Smooth muscle cell (in vitro differentiated cells): ENCODE data around the gene DMRTB1. TPM values are rescaled to one million over a fixed set of nuclear protein-coding genes. Genes with fewer than 3 reads are reported as not detected.

ENCODE experiments used
- DNase-seq: peaks from one replicate; lab custom pipeline; 2025; ENCODE audit not compliant: unreplicated experiment; lab: John Stamatoyannopoulos, UW
- H2AFZ ChIP-seq: fragments of 200-600 bp; sonication (generic); 2 replicates; pipeline ENCODE4 v1.6.0; 2016; ENCODE audit warnings: antibody characterized with exemption, low read depth, mild to moderate bottlenecking
- H3F3A ChIP-seq: fragments of 200-600 bp; sonication (generic); 2 replicates; pipeline ENCODE4 v1.6.0; 2017; ENCODE audit warnings: antibody characterized with exemption, low read depth
- H3K27ac ChIP-seq: fragments of 200-600 bp; sonication (generic); 2 replicates; pipeline ENCODE4 v1.5.1; 2016; ENCODE audit warnings: low read depth, mild to moderate bottlenecking
- H3K27me3 ChIP-seq: fragments of 200-600 bp; sonication (generic); 2 replicates; pipeline ENCODE4 v1.6.1; 2016; ENCODE audit warnings: low read depth, mild to moderate bottlenecking
- H3K36me3 ChIP-seq: fragments of 200-600 bp; sonication (generic); 2 replicates; pipeline ENCODE4 v1.5.1; 2016; ENCODE audit warnings: low read depth
- H3K4me1 ChIP-seq: fragments of 200-600 bp; sonication (generic); 2 replicates; pipeline ENCODE4 v1.5.1; 2016; ENCODE audit warnings: low read depth
- H3K4me2 ChIP-seq: fragments of 200-600 bp; sonication (generic); 2 replicates; pipeline ENCODE4 v1.6.0; 2016; ENCODE audit warnings: mild to moderate bottlenecking
- H3K4me3 ChIP-seq: fragments of 200-600 bp; sonication (generic); 2 replicates; pipeline ENCODE4 v1.5.1; 2016; ENCODE audit warnings: mild to moderate bottlenecking
- H3K79me2 ChIP-seq: fragments of 200-600 bp; sonication (generic); 2 replicates; pipeline ENCODE4 v1.6.0; 2016; ENCODE audit warnings: low read depth, mild to moderate bottlenecking
- H3K9ac ChIP-seq: fragments of 200-600 bp; sonication (generic); 2 replicates; pipeline ENCODE4 v1.6.0; 2016; ENCODE audit warnings: low read depth
- H3K9me3 ChIP-seq: fragments of 200-600 bp; sonication (generic); replicated peaks from 2 replicates; pipeline ENCODE4 v1.5.1; 2016; ENCODE audit warnings: low read depth
- H4K20me1 ChIP-seq: fragments of 200-600 bp; sonication (generic); 2 replicates; pipeline ENCODE4 v1.6.0; 2016; ENCODE audit warnings: low read depth
- WGBS: methylation state at CpG from one replicate; pipeline ENCODE4 v1.1.7; 2016; ENCODE audit warnings: low lambda C conversion rate; 5-methylcytosine and 5-hydroxymethylcytosine counted together
- polyA plus RNA-seq: library from polyadenylated mRNA; unstranded; fragments of >200 nt; fragmentation: Nextera tagmentation; extraction: Ambion mirVana; gene quantifications from 2 replicates; pipeline ENCODE4 v1.2.1, GENCODE V29; 2016
- total RNA-seq: library from RNA; depleted of rRNA; stranded (reverse); fragments of >200 nt; gene quantifications from 2 replicates; pipeline ENCODE4 v1.2.3, GENCODE V29; 2014
- TF ChIP-seq, protein P1 (sequence below): fragments of 200-600 bp; sonication (generic); IDR thresholded peaks from 2 replicates; pipeline ENCODE4 v1.5.1; 2017; ENCODE audit warnings: borderline replicate concordance, mild to moderate bottlenecking, antibody characterized with exemption; ENCODE audit not compliant: insufficient read depth, poor library complexity, severe bottlenecking

DMRTB1 gene
- total and polyA plus RNA-seq, 2 experiments from 2014 or later, result not detected

DNA sequence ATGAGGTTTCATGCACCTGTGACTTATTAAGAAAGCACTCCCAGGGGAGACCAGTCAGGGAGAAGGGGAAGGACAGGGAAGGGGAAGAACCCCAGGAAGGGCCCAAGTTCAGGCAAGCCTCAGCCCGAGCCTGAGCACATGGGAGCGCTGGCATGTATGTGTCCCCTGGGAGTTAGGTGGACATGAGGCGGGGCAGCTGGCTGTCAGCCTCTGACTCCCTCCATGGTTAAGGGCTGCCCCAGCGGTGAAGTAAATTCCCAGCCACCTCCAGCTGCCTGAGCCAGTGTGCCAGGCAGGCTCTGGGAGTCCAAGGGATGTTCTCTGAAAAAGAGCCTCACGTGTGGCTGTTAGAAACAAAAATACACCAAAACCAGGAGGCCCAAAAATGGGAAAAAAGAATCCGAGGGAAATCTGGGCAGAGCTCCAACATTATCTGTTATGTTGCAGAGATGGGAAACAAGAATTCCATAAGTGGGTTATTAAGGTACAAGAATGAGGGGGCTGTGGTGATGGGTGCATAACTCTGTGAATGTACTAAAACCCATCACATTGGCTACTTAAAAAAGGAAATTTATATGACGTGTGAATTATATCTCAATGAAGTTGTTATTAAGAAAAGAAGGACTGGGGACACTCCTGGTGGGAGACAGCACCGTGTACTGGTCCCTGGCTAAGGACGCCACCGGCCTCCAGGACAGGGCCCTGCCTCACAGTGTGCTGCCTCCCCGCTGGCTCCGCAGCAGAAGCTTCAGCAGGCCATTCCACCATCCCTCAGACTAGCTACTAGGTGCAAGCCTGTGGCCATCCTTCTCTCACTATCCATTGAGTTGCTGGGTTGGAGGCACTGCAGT lies 18.7 kb downstream of the DMRTB1 start:
- no peaks in the 10 kb centered on the region for H3K9me3 ChIP-seq
- DNase-seq, result no peak
- H3K4me2 ChIP-seq, result no peak overlapping the region
- no peaks in the 10 kb centered on the region for H3K36me3 ChIP-seq
- no peak overlapping the region for H3K27ac ChIP-seq
- no peak overlapping the region for H3K9ac ChIP-seq
- WGBS, result 91% methylated on average over 12 of the region's 12 CpGs
- no peak overlapping the region for H2AFZ ChIP-seq
- no peaks in the 10 kb centered on the region for H4K20me1 ChIP-seq
- no peaks in the 10 kb centered on the region for H3K27me3 ChIP-seq
- no peak overlapping the region for H3K4me3 ChIP-seq
- TF ChIP-seq, protein P1, sequence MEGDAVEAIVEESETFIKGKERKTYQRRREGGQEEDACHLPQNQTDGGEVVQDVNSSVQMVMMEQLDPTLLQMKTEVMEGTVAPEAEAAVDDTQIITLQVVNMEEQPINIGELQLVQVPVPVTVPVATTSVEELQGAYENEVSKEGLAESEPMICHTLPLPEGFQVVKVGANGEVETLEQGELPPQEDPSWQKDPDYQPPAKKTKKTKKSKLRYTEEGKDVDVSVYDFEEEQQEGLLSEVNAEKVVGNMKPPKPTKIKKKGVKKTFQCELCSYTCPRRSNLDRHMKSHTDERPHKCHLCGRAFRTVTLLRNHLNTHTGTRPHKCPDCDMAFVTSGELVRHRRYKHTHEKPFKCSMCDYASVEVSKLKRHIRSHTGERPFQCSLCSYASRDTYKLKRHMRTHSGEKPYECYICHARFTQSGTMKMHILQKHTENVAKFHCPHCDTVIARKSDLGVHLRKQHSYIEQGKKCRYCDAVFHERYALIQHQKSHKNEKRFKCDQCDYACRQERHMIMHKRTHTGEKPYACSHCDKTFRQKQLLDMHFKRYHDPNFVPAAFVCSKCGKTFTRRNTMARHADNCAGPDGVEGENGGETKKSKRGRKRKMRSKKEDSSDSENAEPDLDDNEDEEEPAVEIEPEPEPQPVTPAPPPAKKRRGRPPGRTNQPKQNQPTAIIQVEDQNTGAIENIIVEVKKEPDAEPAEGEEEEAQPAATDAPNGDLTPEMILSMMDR, result no peak
- H3K79me2 ChIP-seq, result no peaks in the 10 kb centered on the region
- no peaks in the 10 kb centered on the region for H3K4me1 ChIP-seq
- H3F3A ChIP-seq, result no peaks in the 10 kb centered on the region

- Histone ChIP-seq H3K9ac (no peak overlapping the region), H3K79me2 (no peaks in the 10 kb centered on the region), H3K36me3 (no peaks in the 10 kb centered on the region), H3K4me3 (no peak overlapping the region), H4K20me1 (no peaks in the 10 kb centered on the region), H2AFZ (no peak overlapping the region), H3K4me1 (no peaks in the 10 kb centered on the region), H3K27me3 (no peaks in the 10 kb centered on the region), H3K9me3 (no peaks in the 10 kb centered on the region), H3K4me2 (no peak overlapping the region), H3F3A (no peaks in the 10 kb centered on the region), H3K27ac (no peak overlapping the region)
- 98% methylated on average over 2 of the region's 2 CpGs for WGBS
- no peak for DNase-seq
- TF ChIP-seq, protein P1, result no peak
Observed at GRCh38 chr1:53478502-53478818, 19.3 kb downstream of the DMRTB1 start.

DNA sequence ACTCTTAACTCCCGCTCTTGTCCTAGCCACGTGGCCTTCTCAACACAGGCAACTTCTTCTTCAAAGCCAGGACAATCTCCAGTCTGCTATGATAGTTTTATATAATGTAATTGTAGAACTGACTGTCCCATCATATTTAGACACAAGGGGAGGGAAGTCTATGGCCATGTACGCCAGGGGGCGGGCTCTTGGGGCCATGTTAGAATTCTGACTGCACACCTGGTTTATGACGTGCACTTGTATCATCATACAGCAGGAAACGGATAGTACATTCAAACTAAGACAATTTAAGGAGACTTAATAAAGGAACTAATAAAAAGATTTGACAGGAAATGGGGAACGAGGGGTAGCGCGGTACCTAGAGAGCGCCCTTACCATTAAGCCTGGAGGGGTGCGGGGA lies 21.5 kb downstream of the DMRTB1 start:
- Histone ChIP-seq H3K4me3 (no peak overlapping the region), H3K79me2 (no peaks in the 10 kb centered on the region), H3K4me2 (no peak overlapping the region), H3F3A (no peaks in the 10 kb centered on the region), H3K36me3 (no peaks in the 10 kb centered on the region), H3K27ac (no peak overlapping the region), H3K27me3 (no peaks in the 10 kb centered on the region), H3K9me3 (no peaks in the 10 kb centered on the region), H2AFZ (no peak overlapping the region), H4K20me1 (no peaks in the 10 kb centered on the region), H3K9ac (no peak overlapping the region), H3K4me1 (no peaks in the 10 kb centered on the region)
- no peak for DNase-seq
- TF ChIP-seq, protein P1, result no peak
- 95% methylated on average over 11 of the region's 11 CpGs for WGBS

- H3K36me3 ChIP-seq, result no peaks in the 10 kb centered on the region
- H3K4me1 ChIP-seq, result no peaks in the 10 kb centered on the region
- no peak overlapping the region for H3K9ac ChIP-seq
- H4K20me1 ChIP-seq, result no peaks in the 10 kb centered on the region
- H3K79me2 ChIP-seq, result no peaks in the 10 kb centered on the region
- no peaks in the 10 kb centered on the region for H3F3A ChIP-seq
- no peak overlapping the region for H3K27ac ChIP-seq
- DNase-seq, result no peak
- H2AFZ ChIP-seq, result no peak overlapping the region
- TF ChIP-seq, protein P1, result no peak
- H3K9me3 ChIP-seq, result no peaks in the 10 kb centered on the region
- H3K4me3 ChIP-seq, result no peak overlapping the region
- no peaks in the 10 kb centered on the region for H3K27me3 ChIP-seq
- H3K4me2 ChIP-seq, result no peak overlapping the region
- 96% methylated on average over 7 of the region's 7 CpGs for WGBS
Observed at GRCh38 chr1:53481456-53481855, 22.3 kb downstream of the DMRTB1 start.
